Psoas muscle (tissue), 8 donors: ENCODE data around the gene ACP4. TPM values are rescaled to one million over a fixed set of nuclear protein-coding genes. Genes with fewer than 3 reads are reported as not detected.

Experiments
- ATAC-seq, 4 donors: fragments of 200-7000 bp; cut with Tn5 transposase; one replicate each; pipeline ENCODE4 v1.9.1; 2020; ENCODE audit warnings: moderate library complexity in 3 of 4, mild to moderate bottlenecking in 2 of 4
- DNase-seq, 2 donors: peaks; one replicate each; pipeline ENCODE4 v3.0.0-alpha.2; 2020
- H3K27ac ChIP-seq: fragments of 200-600 bp; one replicate; pipeline ENCODE4 v1.8.0; 2022
- H3K27me3 ChIP-seq, 3 donors: fragments of 200-600 bp in 1 of 3; one replicate each; pipeline versions ENCODE4 v1.6.1 to v1.8.0; 2013 to 2022; ENCODE audit warnings: low read length in 2 of 3, mild to moderate bottlenecking in 2 of 3, moderate library complexity in 1 of 3; ENCODE audit not compliant: insufficient read depth in 3 of 3
- H3K36me3 ChIP-seq, 2 donors: fragments of 200-600 bp in 1 of 2; one replicate each; pipeline versions ENCODE4 v1.6.1 to v1.8.0; 2013 to 2022; ENCODE audit warnings: low read depth in 1 of 2, mild to moderate bottlenecking in 1 of 2, moderate library complexity in 1 of 2; ENCODE audit not compliant: insufficient read depth in 1 of 2
- H3K4me1 ChIP-seq: fragments of 200-600 bp; one replicate; pipeline ENCODE4 v1.8.0; 2022
- H3K4me3 ChIP-seq: fragments of 200-600 bp; one replicate; pipeline ENCODE4 v1.8.0; 2022; ENCODE audit warnings: mild to moderate bottlenecking
- H3K9me3 ChIP-seq: fragments of 200-600 bp; one replicate; pipeline ENCODE4 v1.8.0; 2022
- CTCF ChIP-seq: fragments of 200-600 bp; IDR thresholded peaks from one replicate; pipeline ENCODE4 v1.8.0; 2022; ENCODE audit warnings: antibody characterized with exemption
- WGBS, 3 donors: extraction: QIAGEN DNeasy Blood & Tissue Kit; methylation state at CpG; one replicate each; pipeline versions ENCODE4 v1.1.6 to v1.1.7; 2013; 5-methylcytosine and 5-hydroxymethylcytosine counted together
- intact Hi-C, 2 donors: fragments of 100-400 bp; cut with DNase I; formaldehyde crosslinking; loops; one replicate each; pipeline versions ENCODE4 v1.11.0 to v1.14.2; 2022
- polyA plus RNA-seq, 3 donors: library from polyadenylated mRNA; stranded (reverse); fragments of 200-250 nt; gene quantifications; one replicate each; pipeline ENCODE4 v1.2.3, GENCODE V29; 2013
- total RNA-seq, 4 donors: library from RNA; stranded (reverse); fragmentation: NEBNext Ultra II Directional in 2 of 4; extraction: Animal tissue kit (Norgen Biotek cat#: 25700) in 2 of 4; gene quantifications; one replicate each; pipeline versions ENCODE4 v1.2.1 to v1.2.4, GENCODE V29; 2021 to 2023
- donor health status: healthy with polysubstance abuse.
- donor health status: DM: no; HTN: no; CAD: no; lungs with moderate emphysema.
- donor health status: Bipolar disorder and iron deficiency.
- donor health status: healthy.
- donor health status: DM: yes; HTN: yes; CAD: no.
- donor health status: DM: no; HTN: no; CAD: no.
- donor health status: DM: no; HTN: no; CAD: no.
- donor health status: DM: yes; HTN: yes; CAD: no.

ACP4 gene
- total and polyA plus RNA-seq, 7 donors = not detected

- Histone ChIP-seq H3K27me3 (peaks cover 0 to 27% (median 7%) of the 10 kb centered on the region in 3 donors), H3K9me3 (no peaks in the 10 kb centered on the region), H3K4me1 (no peaks in the 10 kb centered on the region), H3K4me3 (no peak overlapping the region), H3K36me3 (no peaks in the 10 kb centered on the region), H3K27ac (no peak overlapping the region)
- ATAC-seq (no peak), DNase-seq (no peak)
- no peak for TF ChIP-seq CTCF
- WGBS, 3 donors = 55 to 65% (median 65%) methylated on average over 3 of the region's 3 CpGs
- intact Hi-C loops = loop anchor here in 1 of 2 donors (10.0 kb wide), 1 partner anchor 292 kb away; the partner anchor contains the start of gene CTU1
Measured at GRCh38 chr19:50812474-50812873, 22.3 kb downstream of the ACP4 start.

- 73 to 79% (median 75%) methylated on average over 5 of the region's 5 CpGs for WGBS, 3 donors
- no peak for DNase-seq
- TF ChIP-seq CTCF = no peak
Measured at GRCh38 chr19:50814883-50815282, 24.7 kb downstream of the ACP4 start.

GRCh38 chr19:50815439-50815838, 25.2 kb downstream of the ACP4 start:
- intact Hi-C loops = loop anchor here in 1 of 2 donors (10.0 kb wide), 1 partner anchor 289 kb away; the partner anchor contains the start of gene CTU1
- no peak for TF ChIP-seq CTCF
- Histone ChIP-seq H3K27ac (no peak overlapping the region), H3K27me3 (peaks cover 0 to 52% (median 26%) of the 10 kb centered on the region in 3 donors), H3K9me3 (no peaks in the 10 kb centered on the region), H3K4me3 (no peak overlapping the region), H3K4me1 (no peaks in the 10 kb centered on the region), H3K36me3 (no peaks in the 10 kb centered on the region)
- no peak for DNase-seq
- WGBS, 3 donors = 96 to 100% (median 100%) methylated on average over 1 of the region's 1 CpG
- no peak for ATAC-seq

More at GRCh38 chr19:50814883-50815282, 24.7 kb downstream of the ACP4 start:
- intact Hi-C loops = loop anchor here in 1 of 2 donors (10.0 kb wide), 1 partner anchor 290 kb away; the partner anchor contains the start of gene CTU1
- no peaks in the 10 kb centered on the region for H3K9me3 ChIP-seq
- peaks cover 0 to 48% (median 22%) of the 10 kb centered on the region in 3 donors for H3K27me3 ChIP-seq
- no peak for ATAC-seq
- H3K4me1 ChIP-seq = no peaks in the 10 kb centered on the region
- no peak overlapping the region for H3K4me3 ChIP-seq
- no peak overlapping the region for H3K27ac ChIP-seq
- H3K36me3 ChIP-seq = no peaks in the 10 kb centered on the region

- Histone ChIP-seq H3K27ac (no peak overlapping the region), H3K4me1 (no peaks in the 10 kb centered on the region), H3K36me3 (no peaks in the 10 kb centered on the region), H3K9me3 (no peaks in the 10 kb centered on the region), H3K27me3 (peaks cover 0 to 75% (median 32%) of the 10 kb centered on the region in 3 donors), H3K4me3 (peak overlapping the region; percentile 36)
- WGBS, 3 donors = 3 to 6% (median 4%) methylated on average over 50 to 52 of the region's 52 CpGs
- intact Hi-C loops = loop anchor here in 1 of 2 donors (10.0 kb wide), 1 partner anchor 287 kb away; the partner anchor contains the start of gene CTU1
- ATAC-seq (peak in 1 of 4 donors; percentile 30), DNase-seq (peak; percentile 29 to 63)
- TF ChIP-seq CTCF = no peak
Measured at GRCh38 chr19:50817941-50818858, 28.0 kb downstream of the ACP4 start.
